GM10266 (cell line): Measurements from ENCODE around the gene BCL7A.

Source experiments
- DNase-seq: peaks from one replicate; pipeline ENCODE4 v3.0.0; 2012; ENCODE audit errors: extremely low spot score
- TF ChIP-seq, protein P1 (sequence below): IDR thresholded peaks from 2 replicates; pipeline ENCODE4 v1.5.1; 2012; ENCODE audit warnings: mild to moderate bottlenecking, low read depth; ENCODE audit not compliant: control insufficient read depth, insufficient read depth; ENCODE audit errors: missing control alignments

BCL7A gene

DNA sequence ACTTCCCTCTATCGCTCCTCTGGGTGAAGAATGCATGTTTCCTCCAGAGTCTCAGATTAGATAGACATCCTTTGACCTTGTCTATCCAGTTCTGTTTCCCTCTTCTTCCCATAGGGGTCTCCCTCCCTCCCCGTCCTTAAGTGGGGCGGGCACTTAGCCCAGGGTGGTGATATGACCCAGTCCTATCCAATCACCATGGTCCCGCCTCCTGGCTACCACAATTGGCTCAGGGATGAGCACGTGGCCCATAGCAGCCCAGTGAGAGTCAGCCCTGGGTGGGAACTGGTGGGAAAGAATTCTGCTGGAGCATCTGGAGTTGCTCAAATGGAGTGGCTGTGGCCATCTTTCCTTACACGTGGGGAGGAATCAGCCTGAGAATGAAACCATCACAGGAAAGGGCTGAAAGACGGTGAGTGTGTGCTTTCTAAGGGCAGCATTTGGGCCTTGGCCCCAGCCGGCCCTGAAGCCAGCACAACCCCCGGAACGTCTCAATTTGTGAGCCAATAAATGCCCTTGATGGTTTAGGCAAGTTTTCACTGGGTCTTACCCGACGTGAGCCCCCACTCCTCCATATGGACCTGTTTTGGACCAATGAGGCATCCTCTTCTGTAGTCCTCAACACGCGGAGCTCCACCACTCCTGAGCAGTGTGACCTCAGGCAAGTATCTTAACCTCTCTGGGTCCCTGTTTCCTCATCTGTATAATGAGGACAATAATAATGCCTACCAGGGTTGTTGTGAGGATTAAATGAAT lies 42.5 kb downstream of the BCL7A start:
- DNase-seq: peak; percentile 73
- TF ChIP-seq, protein P1, sequence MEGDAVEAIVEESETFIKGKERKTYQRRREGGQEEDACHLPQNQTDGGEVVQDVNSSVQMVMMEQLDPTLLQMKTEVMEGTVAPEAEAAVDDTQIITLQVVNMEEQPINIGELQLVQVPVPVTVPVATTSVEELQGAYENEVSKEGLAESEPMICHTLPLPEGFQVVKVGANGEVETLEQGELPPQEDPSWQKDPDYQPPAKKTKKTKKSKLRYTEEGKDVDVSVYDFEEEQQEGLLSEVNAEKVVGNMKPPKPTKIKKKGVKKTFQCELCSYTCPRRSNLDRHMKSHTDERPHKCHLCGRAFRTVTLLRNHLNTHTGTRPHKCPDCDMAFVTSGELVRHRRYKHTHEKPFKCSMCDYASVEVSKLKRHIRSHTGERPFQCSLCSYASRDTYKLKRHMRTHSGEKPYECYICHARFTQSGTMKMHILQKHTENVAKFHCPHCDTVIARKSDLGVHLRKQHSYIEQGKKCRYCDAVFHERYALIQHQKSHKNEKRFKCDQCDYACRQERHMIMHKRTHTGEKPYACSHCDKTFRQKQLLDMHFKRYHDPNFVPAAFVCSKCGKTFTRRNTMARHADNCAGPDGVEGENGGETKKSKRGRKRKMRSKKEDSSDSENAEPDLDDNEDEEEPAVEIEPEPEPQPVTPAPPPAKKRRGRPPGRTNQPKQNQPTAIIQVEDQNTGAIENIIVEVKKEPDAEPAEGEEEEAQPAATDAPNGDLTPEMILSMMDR: peak; percentile 8

DNA sequence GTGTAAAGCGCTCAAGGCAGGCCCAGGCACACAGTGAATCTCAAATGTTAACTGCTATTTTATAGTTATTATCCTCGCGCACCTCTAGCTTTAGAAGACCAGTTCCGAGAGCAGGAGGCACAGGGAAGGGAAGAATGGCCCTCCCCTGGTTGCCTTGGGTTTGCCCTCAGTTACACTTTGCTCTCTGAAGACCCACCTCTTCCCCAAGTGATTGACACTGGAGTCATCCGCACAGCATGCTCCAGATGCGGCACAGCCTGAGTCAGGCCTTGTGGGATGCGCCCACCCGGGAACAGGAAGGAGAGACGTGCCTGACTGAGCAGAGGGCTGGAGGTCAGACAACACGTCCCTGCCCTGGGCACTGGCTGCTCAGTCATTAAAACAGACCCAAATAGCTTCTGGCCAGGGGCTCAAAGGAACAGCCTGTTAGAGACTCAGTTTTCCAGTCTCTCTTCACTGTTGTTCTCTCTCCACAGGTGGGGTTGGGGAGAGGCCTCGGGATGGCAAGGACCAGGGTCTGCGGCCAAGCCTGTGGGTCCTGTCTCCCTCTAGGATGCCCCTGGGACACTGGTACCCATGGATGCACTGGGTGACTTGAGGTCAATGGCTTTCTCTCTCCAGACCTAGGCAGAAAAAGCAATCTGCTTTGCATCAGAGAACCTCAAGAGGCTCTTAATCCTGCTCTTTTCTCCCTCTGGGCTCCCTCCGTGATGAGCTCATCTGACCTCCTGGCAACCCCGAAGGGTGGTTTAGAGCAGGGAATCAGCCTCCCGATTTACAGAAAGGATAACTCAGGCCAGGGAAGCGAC lies 43.3 kb downstream of the BCL7A start:
- no peak for DNase-seq
- TF ChIP-seq, protein P1: no peak

- no peak for DNase-seq
- TF ChIP-seq, protein P1: no peak
Measured at GRCh38 chr12:122067548-122067947, 45.9 kb downstream of the BCL7A start.

DNA sequence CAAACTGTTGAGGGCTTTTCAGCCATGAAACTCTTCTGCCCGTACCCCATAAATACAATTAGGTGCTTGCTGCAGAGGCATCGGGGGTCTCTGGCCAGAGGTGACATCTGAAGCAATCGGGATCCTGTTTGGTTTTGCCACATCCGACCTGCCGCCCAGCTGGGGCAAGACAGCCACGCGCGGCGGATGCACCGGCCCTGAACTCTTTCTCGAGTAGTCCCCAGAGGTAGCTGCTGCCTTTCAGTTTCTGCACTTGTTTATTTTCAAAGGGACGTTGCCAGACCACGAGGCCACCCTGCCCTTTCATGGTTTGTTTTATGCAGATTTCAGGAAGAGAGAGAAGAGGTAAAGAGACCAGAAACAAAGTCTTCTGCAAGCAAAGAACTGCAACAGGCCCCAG lies 46.3 kb downstream of the BCL7A start:
- TF ChIP-seq, protein P1: no peak
- peak; percentile 80 for DNase-seq

DNA sequence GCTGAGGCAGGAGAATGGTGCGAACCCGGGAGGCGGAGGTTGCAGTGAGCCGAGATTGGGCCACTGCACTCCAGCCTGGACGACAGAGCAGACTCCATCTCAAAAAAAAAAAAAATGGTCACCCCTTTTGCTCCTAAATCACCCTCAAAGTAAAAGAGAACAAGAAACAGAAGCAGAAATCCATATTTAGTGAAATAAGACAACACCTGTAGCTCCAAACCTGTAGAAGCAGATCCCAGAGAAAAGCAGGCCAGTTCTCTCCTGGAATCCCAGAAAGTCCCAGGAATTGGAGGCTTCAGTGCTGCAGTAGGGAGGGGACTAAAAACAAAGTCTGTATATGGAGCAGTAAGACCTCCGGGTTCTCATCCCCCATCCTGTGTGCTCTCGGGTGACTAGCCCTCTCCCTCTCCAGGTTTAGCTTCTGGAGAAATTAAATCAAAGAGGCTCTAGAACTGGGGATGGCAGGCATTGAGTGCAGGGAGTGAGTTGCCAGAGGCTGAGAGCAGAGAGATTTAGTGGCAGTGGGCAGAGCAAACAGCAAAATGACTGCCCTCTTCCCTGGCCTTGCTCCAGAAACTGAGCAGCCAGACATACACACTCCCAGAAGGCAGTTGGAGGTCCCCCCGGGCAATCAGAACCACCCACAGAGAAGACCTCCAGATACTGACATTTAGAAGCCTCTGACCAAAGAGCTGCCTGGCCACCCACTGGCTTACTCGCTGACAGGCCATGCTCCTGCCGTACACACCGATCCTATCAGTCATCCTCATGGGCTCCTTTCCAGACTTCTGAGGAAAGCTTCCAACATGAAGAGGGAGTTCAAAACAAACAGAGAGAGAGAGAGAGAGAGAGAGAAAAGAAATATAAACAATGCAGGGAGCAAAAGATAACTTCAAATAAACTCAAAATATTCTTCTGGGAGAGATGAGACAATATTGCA lies 50.6 kb downstream of the BCL7A start:
- DNase-seq: peak; percentile 6
- TF ChIP-seq, protein P1: no peak

GRCh38 chr12:122073815-122074214 lies 52.1 kb downstream of the BCL7A start:
- DNase-seq: no peak
- TF ChIP-seq, protein P1: no peak
